Stomach smooth muscle (tissue), 2 donors: ENCODE measurements around the gene RRBP1.

ENCODE experiments used
- H3K27ac ChIP-seq: one replicate; pipeline ENCODE4 v1.7.0; 2013; ENCODE audit warnings: mild to moderate bottlenecking, low read length, inconsistent platforms
- H3K27me3 ChIP-seq, 2 donors: one replicate each; pipeline ENCODE4 v1.7.0; 2013; ENCODE audit warnings: low read length in 2 of 2; ENCODE audit not compliant: insufficient read depth in 2 of 2, control insufficient read depth in 1 of 2
- H3K36me3 ChIP-seq, 2 donors: one replicate each; pipeline ENCODE4 v1.7.0; 2013; ENCODE audit warnings: low read length in 2 of 2; ENCODE audit not compliant: control insufficient read depth in 2 of 2, insufficient read depth in 2 of 2
- H3K4me1 ChIP-seq: one replicate; pipeline ENCODE4 v1.7.0; 2013; ENCODE audit warnings: low read length; ENCODE audit not compliant: control insufficient read depth, insufficient read depth
- H3K4me3 ChIP-seq, 2 donors: one replicate each; pipeline ENCODE4 v1.7.0; 2013; ENCODE audit warnings: low read length in 2 of 2
- H3K9ac ChIP-seq, 2 donors: one replicate each; pipeline ENCODE4 v1.7.0; 2013; ENCODE audit warnings: low read length in 2 of 2, mild to moderate bottlenecking in 1 of 2
- H3K9me3 ChIP-seq, 2 donors: one replicate each; pipeline ENCODE4 v1.7.0; 2013; ENCODE audit warnings: low read length in 2 of 2; ENCODE audit not compliant: control insufficient read depth in 2 of 2
- donor health status: healthy.
- donor health status: Pancreatic carcinoma.

Gene RRBP1

DNA sequence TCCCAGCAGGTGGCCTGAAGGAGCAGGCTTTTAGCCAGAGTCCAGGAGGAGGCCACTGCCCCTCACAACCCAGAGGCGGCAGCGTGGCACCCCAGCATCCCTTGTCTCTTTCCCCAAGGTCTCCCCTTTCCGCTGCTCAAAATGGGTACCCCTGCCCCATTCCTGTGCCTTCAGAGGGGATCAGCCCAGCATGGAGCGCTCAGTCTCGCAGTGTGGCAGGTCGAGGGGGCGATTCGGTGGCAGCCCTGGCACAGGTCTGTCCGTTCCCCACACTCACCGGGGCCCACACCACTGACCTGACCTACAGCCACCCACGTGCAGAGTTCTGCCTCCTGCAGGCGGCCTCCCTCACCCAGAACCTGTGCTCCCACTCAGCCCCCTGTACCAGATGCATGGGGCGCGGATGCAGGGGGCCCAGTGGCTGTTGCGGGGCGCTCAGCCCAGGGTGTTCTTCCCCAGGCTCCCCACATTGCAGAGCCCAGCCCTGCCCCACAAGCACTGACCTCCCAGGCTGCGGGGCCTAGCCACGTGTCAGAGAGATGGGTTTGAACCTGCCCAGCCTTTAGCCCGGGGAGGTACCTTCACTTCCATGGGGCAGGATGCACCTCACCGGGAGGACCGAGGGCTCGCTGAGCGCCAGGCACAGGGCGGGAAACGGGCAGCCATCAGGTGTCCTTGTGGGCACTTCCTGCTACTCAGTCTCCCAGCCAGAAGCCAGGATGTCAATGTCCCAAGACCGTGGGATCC lies 70.3 kb downstream of the RRBP1 start:
- Histone ChIP-seq H3K27me3 (no peaks in the 10 kb centered on the region), H3K27ac (peak overlapping the region; percentile 90), H3K9ac (peak overlapping the region; percentile 49 to 62), H3K4me1 (peaks cover 87% of the 10 kb centered on the region), H3K36me3 (peaks cover 7 to 25% of the 10 kb centered on the region in 2 donors), H3K9me3 (no peaks in the 10 kb centered on the region), H3K4me3 (peak overlapping the region in 1 of 2 donors; percentile 35)

DNA sequence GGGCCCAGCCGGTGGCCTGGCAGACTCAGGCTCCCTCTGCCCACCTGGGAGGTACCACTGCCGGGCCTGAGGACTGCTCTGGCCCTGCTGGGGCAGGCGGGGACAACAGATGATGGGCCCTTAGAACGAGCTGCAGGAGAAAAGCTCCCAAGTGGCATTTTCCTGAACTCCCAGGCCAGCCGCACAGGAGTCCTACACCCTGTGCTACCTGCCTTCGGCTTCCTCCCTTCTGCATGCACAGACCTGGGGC lies 70.8 kb downstream of the RRBP1 start:
- Histone ChIP-seq H3K27ac (peak overlapping the region; percentile 90), H3K9ac (peak overlapping the region; percentile 3 to 62), H3K4me3 (peak overlapping the region in 1 of 2 donors; percentile 35), H3K9me3 (no peaks in the 10 kb centered on the region), H3K4me1 (peaks cover 90% of the 10 kb centered on the region), H3K36me3 (peaks cover 10 to 26% of the 10 kb centered on the region in 2 donors), H3K27me3 (no peaks in the 10 kb centered on the region)

DNA sequence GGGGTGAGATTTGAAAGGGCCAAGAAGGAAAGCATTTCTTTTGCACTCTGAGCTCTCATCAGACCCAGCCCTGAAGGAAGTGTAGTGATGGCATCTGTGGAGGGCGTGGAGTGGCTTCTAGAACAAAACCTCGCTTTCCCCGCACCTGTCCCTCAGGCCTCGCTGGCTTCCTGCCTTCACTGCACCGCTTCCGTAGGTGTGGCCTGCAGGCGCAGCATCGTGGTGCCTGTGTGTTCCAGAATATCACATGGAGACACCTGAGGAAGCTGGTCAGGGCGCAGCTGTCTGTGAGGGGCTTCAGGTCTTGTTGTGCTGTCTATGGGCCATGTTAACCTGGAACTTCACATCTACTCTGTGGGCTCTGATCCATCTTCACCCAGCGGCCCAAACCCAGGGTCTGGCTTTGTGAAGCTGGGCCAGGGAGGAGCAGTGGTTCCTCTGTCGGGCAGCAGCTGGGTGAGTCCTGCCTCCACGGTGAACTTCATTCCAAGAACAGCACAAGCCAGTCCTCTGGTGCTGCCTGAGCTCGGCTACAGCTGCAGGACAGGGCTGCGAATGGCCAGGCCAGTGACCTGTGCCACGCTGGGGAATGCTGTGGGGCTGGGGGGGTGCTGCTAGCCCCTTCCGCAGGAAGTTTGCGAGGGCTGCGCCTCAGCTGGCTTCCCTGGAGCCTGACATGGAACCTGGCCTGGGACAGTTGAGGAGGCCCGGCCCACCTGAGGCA lies 71.3 kb downstream of the RRBP1 start:
- peaks cover 13 to 26% of the 10 kb centered on the region in 2 donors for H3K36me3 ChIP-seq
- H3K4me1 ChIP-seq: peaks cover 86% of the 10 kb centered on the region
- H3K4me3 ChIP-seq: peak overlapping the region in 1 of 2 donors; percentile 47
- peak overlapping the region; percentile 90 for H3K27ac ChIP-seq
- peak overlapping the region; percentile 2 to 3 for H3K9ac ChIP-seq
- H3K9me3 ChIP-seq: no peaks in the 10 kb centered on the region
- no peaks in the 10 kb centered on the region for H3K27me3 ChIP-seq

DNA sequence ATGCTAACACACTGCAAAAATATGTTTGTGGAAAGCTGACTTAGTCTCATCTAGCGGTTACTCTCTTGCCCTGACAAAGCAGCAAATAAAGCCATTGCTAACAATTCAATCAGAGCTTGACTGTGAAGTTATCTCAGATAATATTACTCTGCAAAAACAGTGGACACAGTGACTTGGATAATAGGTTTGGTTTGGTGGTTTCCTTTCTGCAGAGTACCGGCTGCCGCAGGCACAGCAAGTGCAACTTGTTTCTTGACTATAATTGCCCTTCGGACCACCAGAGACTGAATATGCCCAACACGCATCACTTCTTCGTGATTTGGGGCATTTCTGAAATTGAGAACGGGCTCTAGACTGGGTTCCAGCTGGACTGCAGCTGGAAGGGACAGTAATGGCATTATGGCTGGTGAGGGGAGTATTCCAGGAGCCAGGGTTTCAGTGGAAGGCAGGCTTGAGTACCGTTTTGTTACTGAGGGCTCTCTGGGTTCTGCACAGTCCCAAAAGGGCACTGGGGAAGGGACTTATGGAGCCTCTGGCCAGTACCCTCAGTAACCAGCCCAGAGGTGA lies 72.1 kb downstream of the RRBP1 start:
- peaks cover 86% of the 10 kb centered on the region for H3K4me1 ChIP-seq
- H3K27me3 ChIP-seq: no peaks in the 10 kb centered on the region
- H3K9ac ChIP-seq: no peak overlapping the region
- peak overlapping the region; percentile 90 for H3K27ac ChIP-seq
- H3K36me3 ChIP-seq: peaks cover 14 to 31% of the 10 kb centered on the region in 2 donors
- H3K9me3 ChIP-seq: no peaks in the 10 kb centered on the region
- no peak overlapping the region for H3K4me3 ChIP-seq

DNA sequence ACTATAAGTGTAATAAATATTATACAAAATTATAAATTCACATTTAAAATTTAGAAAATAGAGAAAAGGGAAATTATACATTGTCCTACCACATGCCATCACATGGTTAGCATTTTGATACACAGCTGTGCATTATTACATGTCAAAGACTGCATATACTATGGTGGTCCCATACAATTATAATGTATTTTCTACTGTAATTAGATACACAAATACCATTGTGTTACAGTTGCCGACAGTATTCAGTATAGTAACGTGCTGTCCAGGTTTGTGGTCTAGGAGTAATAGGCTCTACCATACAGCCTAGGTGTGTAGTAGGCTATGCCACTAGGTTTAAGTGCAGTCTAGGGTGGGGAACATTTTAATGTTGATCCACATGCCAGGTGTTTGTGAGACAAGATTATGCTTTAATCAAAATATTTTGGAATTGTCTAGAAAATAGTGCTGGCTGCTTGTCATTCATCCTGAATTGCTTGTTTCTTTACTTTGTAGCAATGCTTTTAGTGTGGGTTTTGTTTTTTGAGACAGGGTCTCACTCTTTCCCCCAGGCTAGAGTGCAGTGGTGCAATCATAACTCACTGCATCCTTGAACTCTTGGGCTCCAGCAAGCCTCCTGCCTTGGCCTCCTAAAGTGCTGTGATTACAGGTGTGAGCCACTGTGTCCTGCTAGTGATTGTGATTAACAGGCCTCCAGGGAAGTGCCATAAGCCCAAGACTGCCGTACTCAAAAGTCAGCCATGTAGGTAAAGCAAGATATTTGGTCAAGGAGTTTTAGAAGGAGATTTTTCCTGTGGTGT lies 73.1 kb downstream of the RRBP1 start:
- no peak overlapping the region for H3K4me3 ChIP-seq
- H3K27me3 ChIP-seq: no peaks in the 10 kb centered on the region
- no peak overlapping the region for H3K9ac ChIP-seq
- H3K9me3 ChIP-seq: no peaks in the 10 kb centered on the region
- H3K4me1 ChIP-seq: peaks cover 84% of the 10 kb centered on the region
- peak overlapping the region; percentile 90 for H3K27ac ChIP-seq
- peaks cover 21 to 36% of the 10 kb centered on the region in 2 donors for H3K36me3 ChIP-seq

DNA sequence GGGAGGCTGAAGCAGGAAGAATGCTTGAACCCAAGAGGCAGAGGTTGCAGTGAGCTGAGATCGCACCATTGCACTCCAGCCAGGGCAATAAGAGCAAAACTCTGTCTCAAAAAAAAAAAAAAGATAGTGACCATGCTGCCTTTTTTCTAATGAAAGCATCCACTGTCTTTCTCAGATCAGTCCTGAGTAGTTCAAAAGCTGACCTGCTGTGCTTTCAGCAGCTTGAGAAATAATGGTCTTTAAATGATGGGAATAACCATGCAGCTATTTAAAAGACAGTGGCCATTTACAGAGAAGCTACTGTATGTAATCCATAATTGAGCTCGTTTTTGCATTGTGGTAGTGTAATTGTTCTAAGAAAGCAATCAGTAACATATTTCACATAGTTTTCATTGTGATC lies 76.0 kb downstream of the RRBP1 start:
- Histone ChIP-seq H3K36me3 (peaks cover 25 to 44% of the 10 kb centered on the region in 2 donors), H3K9ac (no peak overlapping the region), H3K9me3 (no peaks in the 10 kb centered on the region), H3K4me1 (peaks cover 82% of the 10 kb centered on the region), H3K27me3 (no peaks in the 10 kb centered on the region), H3K27ac (no peak overlapping the region), H3K4me3 (no peak overlapping the region)

DNA sequence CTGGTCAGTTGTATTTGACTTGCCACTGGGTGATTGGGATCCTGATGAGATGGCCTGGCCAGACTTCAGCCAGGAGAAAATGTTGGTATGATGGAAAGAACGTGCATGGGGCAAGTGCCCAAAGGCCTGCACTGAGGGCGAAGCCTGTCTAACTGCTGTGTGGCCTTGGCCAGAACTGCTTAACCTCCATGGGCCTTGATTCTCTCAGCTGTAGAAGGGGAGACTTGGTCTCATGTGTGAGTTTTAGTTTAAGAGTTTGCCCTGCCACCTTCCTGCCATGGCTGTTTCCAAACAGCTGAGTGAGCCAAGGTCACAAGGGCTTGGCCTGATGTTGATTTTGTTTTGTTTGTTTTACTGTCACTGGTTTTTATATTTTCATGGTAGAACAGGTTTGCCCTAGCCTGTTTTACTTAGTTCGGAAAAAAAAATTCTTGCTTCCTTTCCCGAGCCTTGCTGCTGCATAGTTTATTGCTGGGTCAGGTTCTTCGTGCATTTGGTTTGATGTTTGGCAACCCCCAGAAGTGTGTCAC lies 76.8 kb downstream of the RRBP1 start:
- Histone ChIP-seq H3K36me3 (peaks cover 25 to 41% of the 10 kb centered on the region in 2 donors), H3K4me3 (peak overlapping the region in 1 of 2 donors; percentile 23), H3K27me3 (no peaks in the 10 kb centered on the region), H3K27ac (peak overlapping the region; percentile 50), H3K9ac (no peak overlapping the region), H3K9me3 (no peaks in the 10 kb centered on the region), H3K4me1 (peaks cover 79% of the 10 kb centered on the region)

DNA sequence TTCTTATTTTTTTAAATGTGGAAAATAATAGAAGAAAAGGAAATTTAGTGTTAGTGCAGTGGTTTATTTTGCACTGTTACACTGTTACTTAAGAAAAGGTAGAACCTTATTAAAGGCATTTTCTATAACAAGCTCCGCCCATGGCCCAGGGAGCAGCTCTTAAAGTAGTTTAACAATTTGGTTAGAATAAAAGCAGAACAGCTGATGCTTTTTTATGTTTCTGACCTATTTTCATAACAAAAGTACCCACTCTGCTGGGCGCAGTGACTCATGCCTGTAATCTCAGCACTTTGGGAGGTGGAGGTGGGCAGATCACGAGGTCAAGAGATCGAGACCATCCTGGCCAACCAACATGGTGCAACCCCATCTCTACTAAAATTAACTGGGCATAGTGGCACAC lies 79.5 kb downstream of the RRBP1 start:
- Histone ChIP-seq H3K4me3 (no peak overlapping the region), H3K9me3 (no peaks in the 10 kb centered on the region), H3K9ac (no peak overlapping the region), H3K27ac (peak overlapping the region; percentile 24), H3K36me3 (peaks cover 28 to 31% of the 10 kb centered on the region in 2 donors), H3K27me3 (no peaks in the 10 kb centered on the region), H3K4me1 (peaks cover 70% of the 10 kb centered on the region)

DNA sequence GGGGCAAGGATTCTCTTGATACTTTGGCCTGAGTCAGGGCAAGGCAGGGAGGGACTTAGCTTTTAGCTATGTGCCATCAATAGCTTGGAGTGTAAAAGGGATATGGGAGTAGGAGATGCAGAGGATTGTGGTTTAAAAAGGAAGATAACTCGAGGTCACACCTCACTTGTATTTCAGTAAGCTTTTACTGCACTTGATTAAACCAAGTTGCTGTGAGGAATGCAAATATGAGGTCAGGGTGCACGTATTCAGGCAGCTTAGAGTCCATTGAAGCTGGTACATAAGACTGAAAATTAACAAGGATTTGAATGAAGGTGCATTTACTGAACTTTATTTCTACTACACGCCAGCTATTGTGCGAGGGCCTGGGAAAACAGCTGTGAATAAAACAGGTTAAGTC lies 80.1 kb downstream of the RRBP1 start:
- no peaks in the 10 kb centered on the region for H3K9me3 ChIP-seq
- peaks cover 66% of the 10 kb centered on the region for H3K4me1 ChIP-seq
- H3K27ac ChIP-seq: no peak overlapping the region
- peaks cover 26 to 29% of the 10 kb centered on the region in 2 donors for H3K36me3 ChIP-seq
- H3K27me3 ChIP-seq: no peaks in the 10 kb centered on the region
- H3K4me3 ChIP-seq: peak overlapping the region in 1 of 2 donors; percentile 20
- H3K9ac ChIP-seq: no peak overlapping the region

DNA sequence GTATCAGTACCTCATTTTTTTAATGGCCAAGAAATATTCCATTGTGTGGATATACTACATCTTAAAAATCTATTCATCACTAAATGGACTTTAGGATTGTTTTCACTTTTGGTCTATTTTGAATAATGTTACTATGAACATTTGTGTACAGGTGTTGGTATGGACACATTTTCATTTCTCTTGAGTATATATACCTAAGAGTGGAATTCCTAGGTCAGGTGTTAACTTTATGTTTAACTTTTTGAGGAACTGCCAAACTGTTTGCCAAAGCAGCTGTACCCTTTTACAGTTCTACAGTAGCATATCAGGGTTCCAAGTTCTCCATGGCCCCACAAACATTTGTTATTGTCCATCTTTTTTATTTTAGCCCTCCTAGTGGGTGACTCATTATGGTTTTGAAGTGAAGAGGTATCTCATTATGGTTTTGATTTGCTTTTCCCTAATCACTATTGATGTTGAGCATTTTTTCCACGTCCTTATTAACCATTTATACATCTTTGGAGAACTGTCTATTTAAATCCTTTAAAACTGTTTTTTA lies 84.0 kb downstream of the RRBP1 start:
- no peak overlapping the region for H3K9ac ChIP-seq
- H3K9me3 ChIP-seq: no peaks in the 10 kb centered on the region
- no peak overlapping the region for H3K27ac ChIP-seq
- no peak overlapping the region for H3K4me3 ChIP-seq
- H3K4me1 ChIP-seq: peaks cover 68% of the 10 kb centered on the region
- H3K36me3 ChIP-seq: peaks cover 13 to 15% of the 10 kb centered on the region in 2 donors
- H3K27me3 ChIP-seq: no peaks in the 10 kb centered on the region
